Right renal cortex interstitium (tissue), 3 donors: Measurements from ENCODE around the gene CEP57L1. TPM values are rescaled to one million over a fixed set of nuclear protein-coding genes. Genes with fewer than 3 reads are reported as not detected.
"Not testable (repeated sequence)": the region's sequence is repeated elsewhere in the genome, so short reads cannot be mapped to it uniquely, and the experiment has no call there.

Source experiments
- DNase-seq, 3 donors: peaks; one replicate each; pipeline ENCODE4 v3.0.0-alpha.2; 2013; ENCODE audit warnings: low read depth in 3 of 3, low spot score in 2 of 3
- polyA plus RNA-seq, 3 donors: library from polyadenylated mRNA; unstranded; fragments of 120-200 nt; gene quantifications; one replicate each; pipeline ENCODE4 v1.2.1, GENCODE V29; 2013; ENCODE audit not compliant: insufficient read length in 3 of 3

Gene CEP57L1
- polyA plus RNA-seq, 3 donors, result 22.5 to 23.9 (median 22.9) TPM

- no peak for DNase-seq
These were observed 72.3 kb downstream of the CEP57L1 start for GRCh38 chr6:109167562-109167961.

- no peak for DNase-seq
These were observed 75.0 kb downstream of the CEP57L1 start for GRCh38 chr6:109170333-109170732.

GRCh38 chr6:109172101-109172746 lies 76.9 kb downstream of the CEP57L1 start:
- DNase-seq, result no peak

DNA sequence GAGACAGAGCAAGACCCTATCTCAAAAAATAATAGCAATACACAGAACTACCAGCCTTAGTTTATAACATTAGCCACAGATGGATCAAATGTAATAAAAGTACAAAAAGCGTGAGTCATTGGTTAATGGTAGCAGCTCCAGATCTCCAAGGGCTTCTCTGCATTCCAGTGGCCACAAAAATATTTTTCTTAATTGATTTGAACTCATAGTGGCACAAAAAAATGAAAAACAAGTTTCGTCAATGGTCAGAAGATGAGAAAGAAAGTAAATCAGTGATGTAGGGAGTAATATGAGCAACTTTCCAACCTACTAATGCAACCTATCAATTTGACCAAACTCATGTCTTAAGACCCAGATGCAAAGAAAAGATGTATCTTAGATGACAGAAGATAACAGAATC lies 79.6 kb downstream of the CEP57L1 start:
- no peak for DNase-seq

DNA sequence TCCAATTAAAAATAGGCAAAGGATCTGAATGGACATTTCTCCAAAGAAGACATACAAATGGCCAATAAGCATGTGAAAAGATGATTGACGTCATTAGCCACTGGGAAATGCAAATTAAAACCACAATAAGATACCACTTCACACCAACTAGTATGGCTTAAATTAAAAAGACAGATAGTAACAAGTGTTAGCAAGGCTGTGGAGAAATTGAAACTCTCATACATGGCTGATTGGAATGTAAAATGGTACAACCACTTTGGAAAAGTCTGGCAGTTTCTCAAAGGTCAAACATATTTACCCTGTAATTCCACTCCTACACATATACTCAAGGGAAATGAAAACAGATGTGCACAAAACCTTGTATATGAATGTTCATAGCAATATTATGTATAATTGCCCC lies 83.6 kb downstream of the CEP57L1 start:
- no peak for DNase-seq

DNA sequence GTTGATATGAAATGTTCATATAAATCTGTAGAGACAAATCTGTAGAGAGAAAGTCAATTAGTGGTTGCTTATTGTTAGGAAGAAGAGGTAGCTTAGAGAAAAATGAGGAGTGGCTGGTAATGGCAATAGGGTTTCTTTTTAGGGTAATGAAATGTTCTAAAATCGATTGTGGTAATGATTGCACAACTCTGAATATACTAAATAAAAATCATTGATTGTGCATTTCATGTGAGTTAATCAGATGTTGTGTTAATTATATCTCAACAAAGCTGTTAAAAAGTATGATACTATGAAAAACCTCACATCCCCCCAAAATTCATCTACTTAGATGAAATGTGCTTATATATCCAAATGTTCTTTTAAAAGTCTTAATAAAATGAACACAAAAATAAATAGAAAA lies 84.2 kb downstream of the CEP57L1 start:
- no peak for DNase-seq

DNA sequence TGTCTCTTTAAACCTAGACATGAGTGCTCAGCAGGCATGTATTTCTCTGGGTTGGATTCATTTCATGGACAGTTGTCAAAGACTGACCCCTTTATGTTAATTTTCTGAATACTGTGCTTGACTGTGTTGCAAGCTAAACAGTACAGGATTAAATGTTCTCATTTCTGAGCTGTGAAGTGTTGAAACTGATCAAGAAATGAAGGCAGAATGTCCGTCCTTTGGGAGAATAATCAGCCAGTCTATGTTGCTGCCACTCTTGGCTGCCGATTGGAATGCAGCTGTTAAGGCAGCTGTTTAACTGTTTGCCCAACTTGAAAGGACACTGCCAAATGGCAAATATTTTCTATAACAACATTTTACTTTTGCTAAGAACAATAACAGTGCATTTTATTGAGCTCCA lies 87.3 kb downstream of the CEP57L1 start:
- no peak for DNase-seq

GRCh38 chr6:109183109-109183650 lies 87.9 kb downstream of the CEP57L1 start:
- no peak for DNase-seq

DNA sequence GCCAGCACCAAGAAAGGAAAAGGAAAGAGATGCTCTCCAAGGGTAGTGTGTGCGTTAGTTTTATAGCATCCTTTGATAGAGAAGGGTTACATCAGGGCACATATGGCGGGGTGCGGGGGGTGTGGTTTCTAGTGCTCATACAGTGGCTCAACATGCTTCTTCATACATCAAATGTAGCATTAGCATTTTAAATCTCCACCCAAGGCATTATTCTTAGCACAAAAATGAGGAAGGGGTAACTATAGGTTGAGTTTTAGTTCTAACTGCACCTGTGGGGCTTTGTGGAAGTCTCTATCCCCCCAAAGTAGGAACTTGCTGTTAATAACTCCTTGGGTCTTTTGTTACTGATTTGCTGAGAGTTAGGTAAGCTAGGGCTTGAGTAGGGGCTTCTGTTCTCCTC lies 89.3 kb downstream of the CEP57L1 start:
- DNase-seq, result no peak

DNA sequence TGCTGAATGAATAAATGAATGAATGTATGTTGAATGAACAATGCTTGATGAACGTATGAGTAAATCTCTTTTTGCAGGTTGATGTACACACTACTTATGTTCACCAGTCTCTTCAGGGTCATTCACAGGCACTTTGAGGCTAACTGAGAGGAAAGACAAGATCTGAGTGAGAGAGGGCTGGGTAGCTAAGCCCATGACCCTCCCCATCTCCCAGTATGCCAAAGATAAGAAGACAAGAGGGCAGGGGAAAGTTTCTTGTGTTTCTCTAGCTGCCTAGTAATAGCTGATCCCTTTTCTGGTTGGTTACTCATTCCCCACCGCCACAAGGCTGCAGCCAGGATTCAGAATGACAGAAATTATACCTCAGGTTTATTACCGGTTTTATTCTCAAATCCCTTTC lies 90.7 kb downstream of the CEP57L1 start:
- DNase-seq, result no peak

GRCh38 chr6:109187399-109188114 lies 92.2 kb downstream of the CEP57L1 start:
- peak in 2 of 3 donors; percentile 19 to 24 for DNase-seq

DNA sequence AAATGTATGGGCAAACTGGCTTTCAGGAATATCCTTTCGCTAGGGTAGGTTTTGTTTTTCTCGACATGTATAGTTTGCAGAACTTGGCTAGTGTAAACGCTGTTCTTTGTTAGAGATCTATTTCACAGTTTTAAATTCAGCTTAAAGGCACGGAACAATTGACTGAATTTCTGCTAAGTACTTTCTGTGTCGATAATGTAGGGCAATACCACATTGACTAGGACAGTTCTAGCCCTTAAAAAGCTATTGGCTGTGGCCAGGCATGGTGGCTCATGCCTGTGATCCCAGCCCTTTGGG lies 92.8 kb downstream of the CEP57L1 start:
- DNase-seq, result no peak

DNA sequence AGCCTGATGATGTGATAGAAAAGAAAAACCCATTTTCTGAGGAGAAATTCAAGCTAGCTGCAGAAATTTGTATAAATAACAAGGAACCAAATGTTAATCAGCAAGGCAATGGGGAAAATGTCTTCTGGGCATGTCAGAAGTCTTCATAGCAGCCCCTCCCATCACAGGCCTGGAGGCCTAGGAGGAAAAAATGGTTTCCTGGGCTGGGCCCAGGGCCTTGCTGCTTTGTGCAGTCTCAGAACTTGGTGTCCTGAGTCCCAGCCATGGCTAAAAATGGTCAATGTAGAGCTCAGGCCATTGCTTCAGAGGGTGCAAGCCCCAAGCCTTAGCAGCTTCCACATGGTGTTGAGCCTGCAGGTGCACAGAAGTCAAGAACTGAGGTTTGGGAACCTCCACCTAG lies 96.1 kb downstream of the CEP57L1 start:
- not testable (repeated sequence) for DNase-seq

- no peak for DNase-seq
These were observed 97.6 kb downstream of the CEP57L1 start for GRCh38 chr6:109192865-109193264.

DNA sequence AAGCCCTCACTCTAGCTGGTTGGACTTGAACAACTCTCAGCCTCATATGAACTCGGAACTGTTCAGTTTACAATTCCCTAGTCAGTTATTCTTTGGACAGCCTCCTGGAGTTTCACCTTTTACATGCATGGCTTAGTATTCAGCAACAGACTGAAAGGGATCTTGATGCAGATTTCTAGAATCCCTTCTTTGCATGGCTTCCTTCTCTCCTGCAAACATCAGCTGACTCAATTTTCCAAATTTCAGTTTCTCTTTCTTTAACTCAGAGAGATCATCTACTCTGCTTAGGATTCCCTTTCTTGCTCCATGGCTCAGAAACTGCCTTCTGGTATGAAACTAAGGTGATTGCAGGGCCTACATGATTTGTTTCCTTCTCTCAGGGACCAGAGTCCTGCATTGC lies 99.6 kb downstream of the CEP57L1 start:
- DNase-seq, result no peak

- no peak for DNase-seq
These were observed 101.8 kb downstream of the CEP57L1 start for GRCh38 chr6:109197061-109197460.

DNA sequence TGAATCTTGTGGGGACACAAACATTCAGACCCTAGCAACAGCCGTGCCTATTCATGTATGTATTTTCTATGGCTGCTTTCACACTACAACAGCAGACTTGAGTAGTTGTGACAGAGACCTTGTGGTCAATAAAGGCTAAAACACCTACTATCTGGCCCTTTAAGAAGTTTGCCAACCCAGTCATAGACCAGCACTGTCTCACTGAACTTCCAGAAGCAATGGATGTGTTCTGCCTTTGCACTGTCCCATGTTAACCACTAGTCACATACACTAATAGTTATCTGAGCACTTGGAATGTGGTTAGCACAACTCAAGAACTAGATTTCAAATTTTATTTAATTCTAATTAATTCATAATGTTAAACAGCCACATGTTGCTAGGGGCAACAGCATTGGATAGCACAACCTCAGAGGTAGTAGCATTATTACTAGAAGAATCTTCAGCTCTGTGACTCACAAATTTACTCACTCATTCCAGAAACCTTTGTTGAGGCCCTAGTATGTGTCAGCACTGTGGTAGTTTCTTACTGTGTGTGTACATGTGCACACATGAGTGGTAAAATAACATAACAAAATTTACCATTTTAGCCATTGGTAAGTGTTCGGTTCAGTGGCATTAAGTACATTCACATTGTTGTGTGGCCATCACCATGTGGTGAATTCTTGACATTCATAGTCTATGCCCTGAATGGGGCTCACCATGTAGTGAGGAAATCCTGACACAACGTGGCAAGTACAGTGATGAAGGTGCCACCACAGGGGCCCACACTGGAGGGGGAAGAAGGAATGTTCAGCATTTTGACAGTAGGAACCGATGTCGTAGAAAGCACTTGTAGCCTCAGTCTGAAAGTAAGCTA lies 107.3 kb downstream of the CEP57L1 start:
- DNase-seq, result no peak

- DNase-seq, result no peak
These were observed 109.2 kb downstream of the CEP57L1 start for GRCh38 chr6:109204511-109204910.

DNA sequence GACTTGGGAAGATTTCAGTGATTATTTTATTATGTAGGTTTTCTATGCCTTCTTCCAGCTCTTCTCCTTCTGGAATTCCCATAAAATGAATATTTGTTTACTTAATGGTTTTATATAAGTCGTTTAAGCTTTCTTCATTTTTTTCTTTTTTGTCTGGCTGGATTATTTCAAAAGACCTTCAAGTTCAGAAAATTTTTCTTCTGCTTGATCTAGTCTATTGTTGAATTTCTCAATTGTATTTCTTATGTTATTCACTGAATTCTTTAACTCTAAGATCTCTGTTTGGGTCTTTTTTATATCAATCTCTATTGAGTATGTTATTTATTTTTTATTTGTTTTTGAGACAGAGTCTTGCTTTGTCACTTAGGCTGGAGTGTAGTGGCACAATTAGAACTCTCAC lies 117.4 kb downstream of the CEP57L1 start:
- DNase-seq, result no peak
